22Rv1 (cell line): ENCODE results near the gene SAAL1.

Experiments
- CTCF ChIP-seq: fragments of 450-650 bp; IDR thresholded peaks from 2 replicates; pipeline ENCODE4 v1.5.1; 2017; ENCODE audit warnings: mild to moderate bottlenecking
- ZFX ChIP-seq: fragments of 450-650 bp; IDR thresholded peaks from 2 replicates; pipeline ENCODE4 v1.6.1; 2017; ENCODE audit warnings: antibody characterized with exemption, borderline replicate concordance

GRCh38 chr11:18140145-18140544 is 34.3 kb upstream of the SAAL1 start:
- TF ChIP-seq CTCF (no peak), ZFX (no peak)
